Hematopoietic multipotent progenitor cell treated with erythropoietin and hydrocortisone succinate and interleukin-3 and kit ligand, for 17 days (in vitro differentiated cells): ENCODE data around the gene HLF.

Experiments
- DNase-seq: peaks from one replicate; pipeline ENCODE4 v3.0.0-alpha.2; 2015; ENCODE audit warnings: low spot score

HLF gene

DNA sequence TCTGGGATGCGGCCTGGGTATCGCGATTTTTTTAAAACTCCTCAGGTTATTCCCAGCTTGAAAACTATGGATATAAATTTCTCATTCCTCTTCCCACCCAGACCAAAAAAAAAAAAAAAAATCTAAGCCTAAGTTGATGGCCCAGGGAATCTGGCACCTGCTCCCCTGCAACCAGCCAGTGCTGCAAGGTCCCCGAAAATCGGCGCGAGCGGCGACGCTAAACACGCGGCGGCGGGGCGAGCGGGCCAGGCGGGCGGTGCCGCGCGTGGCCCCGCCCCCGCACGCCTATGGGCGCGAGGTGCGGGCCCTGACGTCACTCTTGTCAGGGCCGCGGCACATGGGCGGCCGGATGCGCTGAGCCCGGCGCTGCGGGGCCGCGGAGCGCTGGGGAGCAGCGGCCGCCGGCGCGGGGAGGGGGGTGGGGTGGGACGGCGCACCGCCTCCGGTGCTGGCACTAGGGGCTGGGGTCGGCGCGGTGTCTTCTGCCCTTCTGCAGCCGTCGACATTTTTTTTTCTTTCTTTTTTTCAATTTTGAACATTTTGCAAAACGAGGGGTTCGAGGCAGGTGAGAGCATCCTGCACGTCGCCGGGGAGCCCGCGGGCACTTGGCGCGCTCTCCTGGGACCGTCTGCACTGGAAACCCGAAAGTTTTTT lies at the start of gene HLF:
Gene HLF, plus strand, starts transcription at position 316 of the 654 bp plus-strand sequence. CDS start 525 bp downstream, outside the sequence.
- peak; percentile 49 for DNase-seq

DNA sequence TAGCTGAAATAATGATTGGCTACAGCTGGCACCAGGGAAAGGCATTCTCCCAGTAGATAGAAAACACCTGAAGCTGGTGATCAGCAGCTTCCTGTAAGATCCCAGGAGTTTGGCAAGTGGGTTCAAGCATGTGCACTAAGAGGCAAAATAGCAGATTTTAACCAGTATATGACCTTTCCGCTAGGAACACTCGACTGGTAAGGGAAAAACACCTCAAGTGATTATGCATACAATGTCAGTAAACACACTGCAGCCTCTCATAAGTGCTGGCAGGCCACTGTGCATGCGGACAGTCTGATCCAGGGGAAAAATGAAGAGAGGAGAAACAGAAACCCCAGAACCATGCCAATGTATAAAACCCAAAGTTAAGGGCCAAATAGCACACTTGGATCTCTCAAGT lies 49.0 kb upstream of the HLF start:
- no peak for DNase-seq

DNA sequence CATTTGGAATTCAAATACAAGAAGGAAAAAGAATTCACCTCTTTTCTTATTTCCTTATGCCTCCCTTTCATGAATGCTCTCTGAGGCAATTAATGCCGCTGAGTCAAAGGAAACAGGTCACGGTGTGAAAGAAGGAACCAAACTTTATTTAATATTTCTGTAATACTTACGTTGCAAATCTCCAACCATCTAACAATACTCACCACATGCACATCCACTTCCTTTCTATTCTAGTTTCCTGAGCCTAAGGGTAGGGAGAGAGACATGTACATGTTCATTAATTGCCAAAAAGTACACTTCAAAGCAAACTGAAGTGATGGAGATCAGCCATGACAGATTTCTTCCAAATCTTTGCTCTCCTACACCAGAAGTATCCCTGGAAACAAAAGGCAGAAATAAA lies 47.9 kb upstream of the HLF start:
- no peak for DNase-seq

DNA sequence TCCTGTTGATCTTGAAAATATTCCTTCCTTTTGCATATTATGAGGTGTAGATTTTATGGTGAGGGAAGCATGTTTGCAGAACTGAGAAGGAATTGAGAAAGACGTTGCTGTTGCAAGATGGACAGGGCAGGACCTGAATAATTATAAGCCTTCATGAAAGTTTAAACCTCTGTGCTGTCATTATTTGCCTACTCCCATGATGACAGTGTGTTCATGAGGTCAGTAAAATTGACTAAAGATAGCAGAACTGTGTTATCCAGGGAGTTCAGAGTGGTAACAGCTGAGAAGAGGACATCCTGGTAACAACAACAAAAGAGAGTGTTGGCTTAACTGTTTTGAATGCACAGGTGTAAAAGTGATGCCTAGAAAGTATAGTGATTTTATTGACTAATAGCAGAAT lies 45.3 kb upstream of the HLF start:
- no peak for DNase-seq

- no peak for DNase-seq
These were observed 44.8 kb upstream of the HLF start for GRCh38 chr17:55219934-55220333.

DNA sequence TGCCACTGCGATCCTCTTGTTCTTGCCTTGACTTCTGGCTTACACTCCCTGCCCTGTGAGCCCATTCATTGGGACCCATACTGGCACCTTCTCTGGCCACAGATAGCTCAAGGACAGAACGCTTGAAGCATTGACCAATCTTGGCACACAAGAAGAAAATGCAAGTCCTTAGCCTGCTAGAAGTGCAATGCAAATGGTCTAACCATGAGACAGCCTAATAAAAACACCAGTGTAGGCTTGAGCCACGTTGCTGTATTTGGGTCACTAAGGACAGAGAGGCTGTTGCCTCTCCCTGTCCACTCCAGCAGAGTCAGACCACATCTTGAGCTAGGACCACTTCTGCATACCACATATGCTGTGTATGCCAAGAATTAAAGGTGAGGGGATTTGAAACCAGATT lies 41.2 kb upstream of the HLF start:
- no peak for DNase-seq

- DNase-seq, result no peak
These were observed 40.0 kb upstream of the HLF start for GRCh38 chr17:55224746-55225145.

DNA sequence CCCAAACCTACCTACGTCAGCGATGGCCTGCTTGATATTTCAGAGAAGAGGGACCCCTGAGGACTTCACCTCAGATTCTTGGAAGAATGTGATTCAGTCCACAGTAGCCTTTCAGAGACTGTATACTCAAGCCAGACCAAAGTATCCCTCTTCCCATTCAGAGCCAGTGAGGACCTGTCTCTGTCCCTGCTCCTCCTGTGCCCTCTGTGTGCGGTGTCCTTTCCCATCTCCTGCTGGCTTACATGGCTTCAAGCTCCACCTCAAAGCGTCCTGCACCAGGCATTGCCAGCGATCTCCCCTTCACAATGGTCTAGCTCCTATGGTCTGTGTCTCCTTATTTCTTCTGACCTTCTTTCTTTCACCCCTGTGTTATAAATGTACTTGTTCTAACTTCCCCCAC lies 39.5 kb upstream of the HLF start:
- DNase-seq, result no peak

DNA sequence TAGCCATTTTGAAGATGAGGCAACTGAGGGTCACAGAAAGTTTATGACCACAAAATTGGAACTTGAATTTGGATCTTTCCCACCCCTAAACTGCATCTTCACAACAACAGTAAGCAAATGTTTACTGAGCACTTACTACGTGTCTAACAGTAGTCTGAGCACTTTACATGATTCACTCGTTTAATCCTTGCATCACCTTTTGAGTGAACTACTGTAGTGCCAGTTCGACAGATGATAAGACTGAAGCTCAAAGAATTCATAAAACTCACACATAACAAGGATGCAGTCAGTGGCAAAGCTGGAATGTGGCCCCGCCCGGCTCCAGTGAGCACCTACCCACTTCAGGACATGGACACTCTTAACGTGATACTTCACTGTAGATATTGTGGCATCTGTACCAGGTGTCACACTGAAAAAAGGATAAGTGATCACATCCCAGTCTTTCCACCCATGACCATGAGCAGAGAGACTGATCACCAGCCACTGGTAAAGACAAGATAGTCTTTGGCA lies 36.0 kb upstream of the HLF start:
- DNase-seq, result no peak

- no peak for DNase-seq
These were observed 35.5 kb upstream of the HLF start for GRCh38 chr17:55229276-55229675.

- no peak for DNase-seq
These were observed 34.0 kb upstream of the HLF start for GRCh38 chr17:55230716-55231115.

DNA sequence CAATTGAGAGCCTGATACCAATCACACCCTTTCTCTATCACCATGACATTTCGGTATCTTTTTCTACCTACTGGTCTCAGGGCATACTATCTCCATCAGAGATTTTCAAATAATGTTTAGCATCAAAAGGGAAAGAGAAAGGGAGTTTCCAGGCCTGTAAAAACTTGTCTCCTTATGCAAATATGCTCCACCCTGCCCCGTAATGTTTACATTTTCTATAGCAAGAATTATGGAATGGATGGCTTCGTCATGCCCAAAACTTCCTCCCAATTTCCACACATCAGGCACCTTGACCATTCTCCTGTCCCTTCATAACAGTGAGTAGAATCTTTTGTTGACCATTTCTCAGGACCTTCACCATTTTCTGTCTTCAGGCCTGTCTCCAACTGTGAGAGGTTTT lies 30.9 kb upstream of the HLF start:
- no peak for DNase-seq

GRCh38 chr17:55236316-55236715 lies 28.4 kb upstream of the HLF start:
- DNase-seq, result no peak

- DNase-seq, result no peak
These were observed 27.5 kb upstream of the HLF start for GRCh38 chr17:55237268-55237667.

DNA sequence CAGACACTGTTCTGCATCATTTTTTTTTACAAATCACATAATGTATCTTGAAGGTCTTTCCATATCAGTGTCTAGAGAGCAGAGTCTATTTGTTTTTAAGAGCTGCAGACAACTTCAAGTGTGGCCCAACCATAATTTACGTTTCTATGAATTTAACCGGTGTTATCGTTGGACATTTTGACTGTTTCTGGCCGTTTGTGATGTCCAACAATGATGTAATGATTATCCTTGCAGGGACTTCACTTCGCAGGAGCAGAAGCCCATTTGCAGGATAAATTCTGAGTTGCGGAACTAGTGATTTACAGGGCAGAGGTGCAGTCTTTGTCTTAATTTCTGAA lies 26.9 kb upstream of the HLF start:
- no peak for DNase-seq

- DNase-seq, result peak; percentile 67
These were observed 26.4 kb upstream of the HLF start for GRCh38 chr17:55238179-55238930.

GRCh38 chr17:55238931-55239297 lies 25.8 kb upstream of the HLF start:
- no peak for DNase-seq

GRCh38 chr17:55241097-55241496 lies 23.7 kb upstream of the HLF start:
- DNase-seq, result no peak

GRCh38 chr17:55242476-55242875 lies 22.3 kb upstream of the HLF start:
- DNase-seq, result no peak

DNA sequence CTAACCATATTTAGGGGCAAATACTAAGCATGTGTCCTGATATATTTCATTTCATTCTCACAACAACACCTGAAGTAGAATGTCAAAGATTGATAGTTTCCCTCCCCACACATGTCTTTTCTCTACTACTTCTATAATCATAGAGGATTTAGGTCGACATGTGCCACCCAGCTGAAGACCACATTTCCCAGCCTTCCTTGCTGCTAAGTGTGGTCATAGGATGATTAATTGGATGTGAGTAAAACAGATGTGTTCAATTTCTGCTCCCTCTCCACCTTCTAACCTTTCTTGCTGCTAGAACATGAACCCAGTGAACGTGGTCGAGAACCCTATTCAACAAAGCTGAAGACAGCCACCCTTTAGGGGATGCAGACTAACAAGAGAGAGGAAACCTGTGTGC lies 18.8 kb upstream of the HLF start:
- DNase-seq, result no peak

DNA sequence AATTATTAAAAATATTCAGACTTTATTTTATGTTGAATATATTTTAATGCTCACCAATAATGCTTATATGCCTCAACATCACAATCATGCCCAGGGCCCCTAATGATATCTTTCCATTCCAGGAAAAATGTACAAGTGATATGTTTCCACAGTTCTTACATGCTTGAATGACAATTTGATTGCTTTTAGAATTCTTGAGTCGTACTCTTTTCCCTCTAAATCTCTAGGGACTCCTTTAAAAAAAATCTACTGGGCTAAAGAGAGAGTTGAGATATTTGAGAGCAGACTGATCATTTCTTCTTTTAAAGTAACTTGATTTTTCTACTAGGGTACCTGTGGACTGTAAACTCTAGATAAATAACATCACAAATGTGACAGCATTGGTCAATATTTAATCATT lies 18.2 kb upstream of the HLF start:
- no peak for DNase-seq

- no peak for DNase-seq
These were observed 16.7 kb upstream of the HLF start for GRCh38 chr17:55248077-55248476.

DNA sequence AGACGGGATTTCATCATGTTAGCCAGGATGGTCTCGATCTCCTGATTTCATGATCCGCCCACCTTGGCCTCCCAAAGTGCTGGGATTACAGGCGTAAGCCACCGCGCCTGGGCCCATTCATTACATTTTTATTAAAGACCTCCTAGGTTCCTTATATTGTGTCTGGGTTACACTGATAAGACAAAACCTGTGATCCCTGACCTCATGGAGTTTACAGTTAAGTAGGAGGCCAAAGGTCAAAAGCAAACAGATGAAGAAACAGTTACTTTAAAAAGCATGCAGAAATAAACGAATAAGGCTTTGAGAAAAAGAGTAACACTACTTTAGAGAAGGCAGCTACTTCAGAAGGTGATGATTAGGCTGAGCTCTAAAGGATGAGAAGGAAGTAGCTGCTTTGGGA lies 14.9 kb upstream of the HLF start:
- no peak for DNase-seq

DNA sequence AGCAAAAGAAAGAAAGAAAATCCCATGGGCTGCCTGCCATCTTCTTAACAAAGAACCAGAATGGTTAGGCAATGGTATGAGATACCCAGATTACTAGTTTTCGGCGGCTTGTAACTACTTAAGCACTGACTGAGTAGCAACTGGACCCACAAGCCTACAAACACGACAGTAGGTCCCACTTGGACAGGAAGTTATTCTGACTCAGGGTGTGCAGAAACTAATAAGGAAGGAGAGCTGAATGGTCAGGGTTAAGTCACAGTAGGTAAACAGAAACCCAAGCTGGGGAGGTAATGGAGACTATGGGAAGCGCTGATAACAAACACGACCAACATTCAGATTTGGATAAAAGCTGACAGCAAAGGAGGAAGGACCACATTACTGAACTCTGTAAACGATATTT lies 10.4 kb upstream of the HLF start:
- DNase-seq, result no peak
